HUES48 (cell line): ENCODE data around the gene CDCA7.

ENCODE experiments used
- H3K27ac ChIP-seq: one replicate; pipeline ENCODE4 v1.7.0; 2013; ENCODE audit warnings: low read depth, low read length, inconsistent platforms
- H3K27me3 ChIP-seq: 2 replicates; pipeline ENCODE4 v1.6.1; 2013; ENCODE audit warnings: mild to moderate bottlenecking, low read length; ENCODE audit not compliant: control insufficient read depth, insufficient read depth
- H3K36me3 ChIP-seq: 2 replicates; pipeline ENCODE4 v1.6.1; 2013; ENCODE audit warnings: low read length; ENCODE audit not compliant: control insufficient read depth, insufficient read depth
- H3K4me1 ChIP-seq: 2 replicates; pipeline ENCODE4 v1.6.1; 2013; ENCODE audit warnings: mild to moderate bottlenecking, low read length; ENCODE audit not compliant: control insufficient read depth, insufficient read depth
- H3K4me3 ChIP-seq: 2 replicates; pipeline ENCODE4 v1.5.1; 2013; ENCODE audit warnings: mild to moderate bottlenecking, low read depth, low read length
- H3K9ac ChIP-seq: 2 replicates; pipeline ENCODE4 v1.6.1; 2013; ENCODE audit warnings: mild to moderate bottlenecking, low read depth, low read length, moderate library complexity
- H3K9me3 ChIP-seq: 2 replicates; pipeline ENCODE4 v1.6.1; 2013; ENCODE audit warnings: low read length; ENCODE audit not compliant: control insufficient read depth, insufficient read depth

The CDCA7 gene

DNA sequence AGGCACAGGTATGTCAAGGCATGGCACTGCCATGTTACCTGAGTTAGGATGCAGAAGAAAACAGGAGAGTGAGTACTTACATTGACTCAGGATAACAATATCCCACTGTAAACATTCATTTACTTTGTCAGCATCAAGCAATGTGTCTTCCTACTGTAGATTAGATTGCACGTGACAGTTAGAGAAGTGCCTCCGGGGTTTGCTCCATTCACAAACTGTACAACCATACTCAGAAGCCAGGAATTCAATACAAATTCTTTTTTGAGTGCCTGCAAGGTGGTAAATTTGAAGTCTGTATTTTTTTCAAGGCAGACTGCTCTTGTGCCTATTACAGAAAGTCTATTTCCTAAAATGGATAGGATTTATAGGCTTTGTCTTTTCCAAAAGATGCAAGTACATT is 34.1 kb downstream of the CDCA7 start:
- Histone ChIP-seq H3K9ac (no peak overlapping the region), H3K27ac (no peak overlapping the region), H3K4me1 (peaks cover 18% of the 10 kb centered on the region), H3K27me3 (no peaks in the 10 kb centered on the region), H3K36me3 (no peaks in the 10 kb centered on the region), H3K9me3 (no peaks in the 10 kb centered on the region), H3K4me3 (no peak overlapping the region)

DNA sequence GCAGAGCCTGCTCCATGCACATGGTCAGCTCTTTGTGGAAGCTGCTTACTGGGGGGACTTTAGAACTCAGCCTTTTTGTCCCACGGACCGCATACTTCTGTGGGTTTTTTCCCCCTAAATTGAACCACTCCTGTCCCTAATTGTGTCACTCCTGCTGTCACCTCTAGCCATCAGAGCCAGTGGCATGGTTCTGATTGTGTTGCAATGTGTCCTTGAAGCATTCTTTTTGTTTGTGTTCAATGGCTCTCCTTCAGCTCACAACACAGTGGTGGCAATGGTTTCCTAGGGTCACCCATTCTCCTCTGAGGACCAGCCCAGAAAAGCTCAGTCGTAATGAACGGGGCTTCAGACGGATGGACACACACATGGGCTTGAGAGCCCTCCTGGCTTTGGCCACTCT is 35.4 kb downstream of the CDCA7 start:
- H3K4me1 ChIP-seq: peaks cover 31% of the 10 kb centered on the region
- H3K36me3 ChIP-seq: no peaks in the 10 kb centered on the region
- H3K27me3 ChIP-seq: no peaks in the 10 kb centered on the region
- H3K9me3 ChIP-seq: no peaks in the 10 kb centered on the region
- H3K9ac ChIP-seq: no peak overlapping the region
- H3K4me3 ChIP-seq: no peak overlapping the region
- no peak overlapping the region for H3K27ac ChIP-seq

DNA sequence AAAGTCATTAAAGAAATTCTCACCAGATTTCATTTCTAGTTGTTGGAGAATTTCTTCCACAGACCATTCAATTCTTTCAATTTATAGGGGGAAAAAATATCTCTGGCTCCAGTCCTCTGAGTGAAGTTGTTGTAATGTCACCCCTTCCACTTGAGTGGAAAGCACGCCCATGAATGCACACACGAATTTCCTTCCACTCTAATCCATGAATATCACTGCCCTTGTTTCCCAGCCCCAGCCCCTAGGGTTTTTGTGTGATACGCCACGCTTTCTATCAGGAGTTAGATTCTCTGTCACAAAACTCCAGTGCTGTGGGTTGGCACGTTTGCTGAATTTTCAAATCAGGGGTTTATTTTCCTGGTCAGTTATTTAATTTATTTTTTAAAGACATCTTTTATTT is 38.1 kb downstream of the CDCA7 start:
- H3K27ac ChIP-seq: no peak overlapping the region
- no peak overlapping the region for H3K4me3 ChIP-seq
- no peak overlapping the region for H3K9ac ChIP-seq
- H3K9me3 ChIP-seq: no peaks in the 10 kb centered on the region
- no peaks in the 10 kb centered on the region for H3K36me3 ChIP-seq
- H3K27me3 ChIP-seq: no peaks in the 10 kb centered on the region
- peaks cover 32% of the 10 kb centered on the region for H3K4me1 ChIP-seq

DNA sequence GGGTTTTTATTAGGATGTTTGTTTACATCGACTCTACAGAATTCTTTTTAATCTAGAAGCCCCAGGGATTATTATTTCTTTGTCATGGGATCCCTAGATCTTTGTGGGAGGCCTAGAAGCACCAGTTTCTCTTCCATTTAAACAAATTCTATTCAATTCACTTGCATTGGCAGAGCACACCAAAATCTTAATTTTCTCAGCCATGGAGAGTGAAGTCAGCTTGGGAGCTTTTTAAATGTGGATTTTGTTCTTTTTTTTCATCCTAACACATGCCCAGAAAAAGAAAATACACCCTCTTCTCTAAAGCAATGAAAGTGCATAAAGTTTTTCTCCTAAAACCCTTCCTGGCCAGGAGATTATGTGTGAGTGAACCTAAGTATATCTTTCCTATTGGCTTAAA is 38.5 kb downstream of the CDCA7 start:
- H3K4me1 ChIP-seq: peaks cover 32% of the 10 kb centered on the region
- no peaks in the 10 kb centered on the region for H3K36me3 ChIP-seq
- H3K4me3 ChIP-seq: no peak overlapping the region
- H3K27me3 ChIP-seq: no peaks in the 10 kb centered on the region
- no peak overlapping the region for H3K9ac ChIP-seq
- no peaks in the 10 kb centered on the region for H3K9me3 ChIP-seq
- H3K27ac ChIP-seq: peak overlapping the region; percentile 14

DNA sequence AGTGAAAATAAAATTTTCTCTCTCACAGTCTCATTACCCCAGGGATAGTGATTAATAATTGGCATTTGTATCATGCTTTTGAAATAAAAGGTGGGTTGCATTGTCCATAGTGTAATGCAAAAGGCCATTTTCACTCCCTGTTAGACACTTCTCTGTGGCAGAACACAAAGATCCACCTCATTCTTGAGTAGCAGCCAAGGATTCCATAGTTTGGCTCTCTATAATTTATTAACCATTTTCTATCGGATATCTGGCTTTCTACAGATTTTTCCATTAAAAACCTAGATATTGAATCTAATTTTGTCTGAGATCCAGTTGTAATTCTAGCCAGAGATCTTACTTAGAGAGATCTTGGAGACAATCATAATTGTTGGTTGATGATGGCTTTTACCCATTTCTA is 39.0 kb downstream of the CDCA7 start:
- Histone ChIP-seq H3K9ac (no peak overlapping the region), H3K27ac (peak overlapping the region; percentile 14), H3K9me3 (no peaks in the 10 kb centered on the region), H3K27me3 (no peaks in the 10 kb centered on the region), H3K4me1 (peaks cover 32% of the 10 kb centered on the region), H3K4me3 (no peak overlapping the region), H3K36me3 (no peaks in the 10 kb centered on the region)

DNA sequence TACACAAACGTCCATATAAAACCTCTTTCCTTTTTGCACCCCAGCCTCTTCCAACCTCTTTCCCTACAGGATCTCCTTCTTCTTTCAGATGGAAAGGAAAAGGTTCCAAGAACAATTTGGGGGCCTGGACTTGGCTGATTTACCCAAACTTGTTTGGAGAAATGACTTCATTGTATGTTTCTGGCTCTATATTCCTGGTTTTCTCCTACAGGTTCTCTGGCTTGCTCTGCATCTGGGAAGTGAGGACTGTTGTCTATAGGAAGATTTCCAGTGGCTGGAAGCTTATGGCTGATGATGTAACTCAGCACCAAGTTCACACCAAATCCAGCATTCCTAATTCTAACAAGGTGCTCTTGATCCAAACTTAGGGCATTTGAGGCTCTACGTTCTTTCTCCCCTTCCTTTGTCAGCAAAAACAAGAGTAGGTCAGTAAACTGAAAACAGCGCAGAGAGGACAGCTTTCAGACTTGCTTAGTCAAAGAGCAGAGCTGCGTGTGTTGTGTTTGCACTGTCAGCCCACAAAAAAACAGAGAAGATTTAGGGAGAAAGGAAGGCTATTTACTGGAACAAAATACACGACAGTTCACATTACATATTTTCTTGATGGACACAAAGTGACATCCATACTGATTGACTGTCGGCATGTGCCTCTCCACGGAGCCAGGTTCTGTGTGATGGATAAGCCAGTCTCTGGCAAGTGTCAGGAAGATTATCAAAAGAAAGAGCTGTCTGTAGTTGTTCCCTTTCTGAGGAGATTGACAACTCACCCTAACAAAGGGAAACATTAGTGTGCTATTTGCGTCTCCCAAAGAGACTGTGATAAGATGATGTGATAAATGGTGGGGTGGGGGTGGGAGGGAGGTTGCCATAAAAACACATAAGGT is 39.7 kb downstream of the CDCA7 start:
- no peak overlapping the region for H3K27ac ChIP-seq
- H3K9ac ChIP-seq: no peak overlapping the region
- no peaks in the 10 kb centered on the region for H3K9me3 ChIP-seq
- peaks cover 34% of the 10 kb centered on the region for H3K4me1 ChIP-seq
- H3K27me3 ChIP-seq: no peaks in the 10 kb centered on the region
- H3K36me3 ChIP-seq: no peaks in the 10 kb centered on the region
- H3K4me3 ChIP-seq: no peak overlapping the region

DNA sequence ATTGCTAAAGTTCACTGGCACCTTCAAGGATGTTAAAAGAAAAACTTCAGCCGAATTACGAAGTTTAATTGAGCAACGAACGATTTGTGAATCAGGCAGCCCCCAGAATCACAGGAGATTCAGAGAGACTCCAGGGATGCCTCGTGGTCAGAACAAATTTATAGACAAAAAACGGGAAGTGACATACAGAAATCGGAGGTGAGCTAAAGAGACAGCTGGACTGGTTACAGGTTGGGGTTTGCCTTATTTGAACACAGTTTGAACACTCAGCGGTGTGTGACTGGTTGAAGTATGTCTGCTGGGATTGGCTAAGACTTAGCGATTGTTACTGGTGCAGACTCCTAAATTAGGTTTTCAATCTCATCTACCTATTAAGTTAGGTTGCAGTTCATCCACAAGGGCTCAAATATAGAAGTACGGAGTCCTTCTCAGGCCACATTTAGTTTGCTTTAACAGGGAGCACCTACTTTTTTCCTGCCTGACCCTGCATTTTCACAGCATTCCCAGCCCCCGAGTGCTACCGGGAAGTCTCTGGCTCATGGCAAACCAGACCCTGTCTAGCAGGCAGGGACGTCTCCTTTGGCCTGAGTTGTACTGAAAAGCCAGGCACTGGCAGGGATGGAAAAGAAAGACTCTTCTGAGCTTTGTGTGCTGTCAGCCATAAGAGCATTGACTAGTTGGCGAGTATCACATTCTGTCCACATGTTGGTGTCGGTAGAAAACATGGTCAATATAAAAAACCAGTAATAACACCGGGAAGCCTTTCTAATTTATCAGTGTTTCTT is 41.1 kb downstream of the CDCA7 start:
- peaks cover 46% of the 10 kb centered on the region for H3K4me1 ChIP-seq
- no peaks in the 10 kb centered on the region for H3K36me3 ChIP-seq
- H3K27me3 ChIP-seq: no peaks in the 10 kb centered on the region
- H3K9me3 ChIP-seq: no peaks in the 10 kb centered on the region
- H3K27ac ChIP-seq: no peak overlapping the region
- no peak overlapping the region for H3K9ac ChIP-seq
- H3K4me3 ChIP-seq: no peak overlapping the region

GRCh38 chr2:173397539-173397938 is 42.9 kb downstream of the CDCA7 start:
- H3K9ac ChIP-seq: no peak overlapping the region
- H3K9me3 ChIP-seq: no peaks in the 10 kb centered on the region
- H3K27ac ChIP-seq: no peak overlapping the region
- H3K4me1 ChIP-seq: peaks cover 54% of the 10 kb centered on the region
- H3K4me3 ChIP-seq: no peak overlapping the region
- no peaks in the 10 kb centered on the region for H3K36me3 ChIP-seq
- H3K27me3 ChIP-seq: peaks cover under 1% of the 10 kb centered on the region; the same call in 1 of the 2 replicates

- H3K9me3 ChIP-seq: no peaks in the 10 kb centered on the region
Observed at GRCh38 chr2:173399229-173399628, 44.6 kb downstream of the CDCA7 start.

GRCh38 chr2:173400760-173401159 is 46.1 kb downstream of the CDCA7 start:
- no peak overlapping the region for H3K27ac ChIP-seq
- H3K36me3 ChIP-seq: no peaks in the 10 kb centered on the region
- H3K27me3 ChIP-seq: peaks cover 8% of the 10 kb centered on the region; the same call in 1 of the 2 replicates
- no peak overlapping the region for H3K9ac ChIP-seq
- H3K4me3 ChIP-seq: no peak overlapping the region
- H3K4me1 ChIP-seq: peaks cover 29% of the 10 kb centered on the region
- no peaks in the 10 kb centered on the region for H3K9me3 ChIP-seq

More at GRCh38 chr2:173399229-173399628, 44.6 kb downstream of the CDCA7 start:
- no peak overlapping the region for H3K4me3 ChIP-seq
- no peaks in the 10 kb centered on the region for H3K36me3 ChIP-seq
- H3K27me3 ChIP-seq: peaks cover 8% of the 10 kb centered on the region; the same call in 1 of the 2 replicates
- H3K9ac ChIP-seq: no peak overlapping the region
- no peak overlapping the region for H3K27ac ChIP-seq
- H3K4me1 ChIP-seq: peaks cover 41% of the 10 kb centered on the region
